Fibroblast of the aortic adventitia (primary cell): ENCODE measurements around the gene PRDM16. TPM values are rescaled to one million over a fixed set of nuclear protein-coding genes. Genes with fewer than 3 reads are reported as not detected.

Experiments
- DNase-seq: peaks from one replicate; pipeline ENCODE4 v3.0.0-alpha.2; 2010; ENCODE audit warnings: low read depth
- H3K4me3 ChIP-seq: 2 replicates; pipeline ENCODE4 v1.5.1; 2011; ENCODE audit warnings: low read depth, mild to moderate bottlenecking, control low read depth, low read length, moderate library complexity
- total RNA-seq: library from RNA; depleted of rRNA; stranded (reverse); fragments of >200 nt; gene quantifications from 2 replicates; pipeline ENCODE4 v1.2.3, GENCODE V29; 2012; ENCODE audit warnings: low replicate concordance
- TF ChIP-seq, protein P1 (sequence below): IDR thresholded peaks from 2 replicates; pipeline ENCODE4 v1.5.1; 2011; ENCODE audit warnings: mild to moderate bottlenecking, low read length, control low read depth, inconsistent platforms; ENCODE audit not compliant: insufficient read depth

The PRDM16 gene
- total RNA-seq, 1 donor, result 11.3 TPM

- DNase-seq, result no peak
- TF ChIP-seq, protein P1, sequence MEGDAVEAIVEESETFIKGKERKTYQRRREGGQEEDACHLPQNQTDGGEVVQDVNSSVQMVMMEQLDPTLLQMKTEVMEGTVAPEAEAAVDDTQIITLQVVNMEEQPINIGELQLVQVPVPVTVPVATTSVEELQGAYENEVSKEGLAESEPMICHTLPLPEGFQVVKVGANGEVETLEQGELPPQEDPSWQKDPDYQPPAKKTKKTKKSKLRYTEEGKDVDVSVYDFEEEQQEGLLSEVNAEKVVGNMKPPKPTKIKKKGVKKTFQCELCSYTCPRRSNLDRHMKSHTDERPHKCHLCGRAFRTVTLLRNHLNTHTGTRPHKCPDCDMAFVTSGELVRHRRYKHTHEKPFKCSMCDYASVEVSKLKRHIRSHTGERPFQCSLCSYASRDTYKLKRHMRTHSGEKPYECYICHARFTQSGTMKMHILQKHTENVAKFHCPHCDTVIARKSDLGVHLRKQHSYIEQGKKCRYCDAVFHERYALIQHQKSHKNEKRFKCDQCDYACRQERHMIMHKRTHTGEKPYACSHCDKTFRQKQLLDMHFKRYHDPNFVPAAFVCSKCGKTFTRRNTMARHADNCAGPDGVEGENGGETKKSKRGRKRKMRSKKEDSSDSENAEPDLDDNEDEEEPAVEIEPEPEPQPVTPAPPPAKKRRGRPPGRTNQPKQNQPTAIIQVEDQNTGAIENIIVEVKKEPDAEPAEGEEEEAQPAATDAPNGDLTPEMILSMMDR, result no peak
Measured at GRCh38 chr1:3455670-3456448, 386.9 kb downstream of the PRDM16 start.

GRCh38 chr1:3456449-3456963 is 387.5 kb downstream of the PRDM16 start:
- H3K4me3 ChIP-seq, result no peak overlapping the region
- TF ChIP-seq, protein P1, result no peak
- no peak for DNase-seq

More at GRCh38 chr1:3455670-3456448, 386.9 kb downstream of the PRDM16 start:
- H3K4me3 ChIP-seq, result no peak overlapping the region

DNA sequence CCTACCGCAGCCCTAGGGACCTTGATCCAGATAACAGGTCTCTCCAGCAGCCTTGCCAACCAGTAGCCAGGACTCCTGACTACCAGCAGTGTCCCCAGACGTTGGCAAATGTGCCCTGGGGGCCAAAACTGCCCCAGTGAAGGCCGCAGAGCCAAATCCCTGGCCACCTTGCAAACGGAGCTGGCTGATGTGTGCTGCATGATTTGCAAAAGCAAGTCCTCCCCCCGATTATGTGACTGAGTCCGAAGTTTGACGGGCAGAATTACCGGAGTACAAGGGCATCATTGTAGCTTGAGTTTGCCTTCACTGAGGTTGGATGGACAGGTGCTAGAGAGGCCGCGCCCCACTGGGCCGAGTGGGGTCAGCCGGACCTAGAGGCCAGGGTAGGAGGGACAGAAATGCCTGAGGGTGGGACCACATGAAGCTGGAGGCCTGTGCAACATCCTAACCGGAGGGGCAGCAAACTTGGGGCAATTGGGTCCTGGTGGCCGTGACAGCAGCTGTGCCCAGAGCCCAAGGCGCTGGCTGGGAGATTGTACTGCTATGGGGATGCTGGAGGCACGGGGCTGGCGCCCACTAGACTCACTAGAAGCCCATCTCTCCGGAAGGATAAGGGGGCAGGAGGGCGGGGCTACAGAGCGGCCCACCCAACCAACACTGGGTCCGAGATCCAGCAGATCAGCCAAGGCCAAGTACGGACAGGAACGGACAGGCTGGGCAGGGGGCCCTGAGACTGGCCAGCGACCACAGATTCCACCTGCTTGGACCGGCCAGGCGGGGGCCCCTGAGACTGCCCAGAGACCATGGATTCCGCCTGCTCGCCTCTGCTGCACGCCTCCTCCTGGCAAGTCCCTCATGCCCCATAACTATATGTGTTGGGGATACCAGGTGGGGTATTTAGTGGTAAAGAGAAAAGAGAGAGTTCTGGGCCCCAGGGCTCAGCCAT is 388.2 kb downstream of the PRDM16 start:
- no peak overlapping the region for H3K4me3 ChIP-seq
- DNase-seq, result no peak
- TF ChIP-seq, protein P1, result no peak

DNA sequence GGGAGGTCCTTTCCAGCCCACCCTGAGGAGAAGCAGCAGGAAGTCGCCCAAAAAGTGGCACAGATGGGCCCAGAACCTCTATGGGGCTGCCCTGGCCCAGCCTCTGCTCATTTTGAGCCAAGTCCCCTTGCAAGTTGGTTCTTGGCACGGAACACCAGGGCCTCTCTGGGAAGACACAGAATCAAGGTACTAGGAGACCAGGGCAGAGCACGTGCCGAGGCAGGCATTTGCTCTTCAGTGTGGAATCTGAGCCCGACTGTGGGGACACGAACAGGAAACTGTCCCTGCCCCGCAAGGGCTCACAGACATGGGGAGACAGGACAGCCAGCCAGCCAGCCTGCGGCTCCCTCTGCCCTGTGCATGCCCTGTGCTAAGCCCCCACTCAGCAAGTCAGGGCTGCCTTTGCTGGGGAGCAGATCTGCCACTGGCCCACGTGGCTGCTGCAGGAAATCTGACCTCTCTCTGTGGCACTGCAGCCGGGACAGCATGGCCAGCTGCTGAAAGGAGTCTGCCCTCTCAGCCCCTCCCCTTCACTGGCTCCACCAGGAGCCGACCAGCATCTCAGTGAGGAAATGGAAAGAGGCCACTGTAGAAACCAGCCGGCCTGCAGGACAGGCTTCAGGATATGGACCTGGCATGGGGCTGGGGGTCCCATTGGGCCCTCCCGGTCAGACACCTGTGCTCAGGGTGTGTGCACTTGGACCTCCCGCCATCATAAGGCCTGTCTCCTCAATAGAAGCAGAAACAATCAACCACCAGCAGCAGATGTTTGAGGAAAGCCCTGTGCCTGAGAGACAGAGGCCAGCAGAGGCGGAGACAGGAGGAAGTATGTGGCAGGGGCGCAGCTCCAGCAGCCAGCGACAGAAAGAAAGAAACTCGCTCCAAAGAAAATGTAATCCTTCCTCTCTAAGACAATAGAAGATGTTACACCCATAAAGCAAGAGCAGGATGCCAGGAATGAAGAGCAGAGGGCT is 389.2 kb downstream of the PRDM16 start:
- TF ChIP-seq, protein P1, result no peak
- H3K4me3 ChIP-seq, result no peak overlapping the region
- no peak for DNase-seq

DNA sequence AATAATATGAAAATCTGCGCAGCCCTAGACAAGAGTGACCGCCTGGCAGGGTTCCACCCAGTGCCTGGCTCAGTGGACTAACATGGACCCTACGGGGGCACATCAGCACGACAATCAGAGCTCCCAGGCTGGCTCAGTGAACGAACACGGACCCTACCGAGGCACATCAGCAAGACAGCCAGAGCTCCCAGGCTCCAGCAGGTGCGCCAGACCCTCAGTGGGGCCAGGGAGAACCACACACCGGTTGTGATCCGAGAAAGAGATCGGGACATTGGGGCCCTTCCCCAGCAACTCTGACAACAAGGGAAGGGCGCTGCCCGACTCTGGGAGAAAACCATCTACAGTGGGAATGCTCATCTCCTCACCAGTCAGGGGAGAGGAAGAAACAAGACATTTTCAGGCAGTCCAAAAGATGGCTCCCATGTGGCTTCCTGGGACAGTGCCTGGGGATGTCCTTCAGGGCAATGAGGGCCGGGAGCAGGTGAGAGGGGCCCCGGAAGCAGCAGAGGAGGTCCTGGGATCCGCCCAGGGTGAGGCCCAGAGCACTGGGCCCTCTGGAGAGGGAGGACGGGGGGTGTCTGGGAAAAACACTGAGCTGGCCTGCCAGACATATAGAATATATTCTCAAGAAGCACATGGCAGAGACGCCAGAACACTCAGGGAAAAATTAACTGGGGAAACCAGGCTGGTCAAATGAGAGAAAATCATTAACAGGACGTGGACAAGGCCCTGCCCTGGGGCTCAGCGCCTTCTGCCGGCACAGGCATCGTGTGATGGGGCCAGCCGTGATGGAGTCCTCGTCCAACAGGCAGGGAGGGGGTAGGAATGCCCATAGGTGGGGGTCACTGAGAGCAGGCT is 390.3 kb downstream of the PRDM16 start:
- TF ChIP-seq, protein P1, result no peak
- no peak overlapping the region for H3K4me3 ChIP-seq
- no peak for DNase-seq
